ENCODE measurements around the gene RTL10.

DNA sequence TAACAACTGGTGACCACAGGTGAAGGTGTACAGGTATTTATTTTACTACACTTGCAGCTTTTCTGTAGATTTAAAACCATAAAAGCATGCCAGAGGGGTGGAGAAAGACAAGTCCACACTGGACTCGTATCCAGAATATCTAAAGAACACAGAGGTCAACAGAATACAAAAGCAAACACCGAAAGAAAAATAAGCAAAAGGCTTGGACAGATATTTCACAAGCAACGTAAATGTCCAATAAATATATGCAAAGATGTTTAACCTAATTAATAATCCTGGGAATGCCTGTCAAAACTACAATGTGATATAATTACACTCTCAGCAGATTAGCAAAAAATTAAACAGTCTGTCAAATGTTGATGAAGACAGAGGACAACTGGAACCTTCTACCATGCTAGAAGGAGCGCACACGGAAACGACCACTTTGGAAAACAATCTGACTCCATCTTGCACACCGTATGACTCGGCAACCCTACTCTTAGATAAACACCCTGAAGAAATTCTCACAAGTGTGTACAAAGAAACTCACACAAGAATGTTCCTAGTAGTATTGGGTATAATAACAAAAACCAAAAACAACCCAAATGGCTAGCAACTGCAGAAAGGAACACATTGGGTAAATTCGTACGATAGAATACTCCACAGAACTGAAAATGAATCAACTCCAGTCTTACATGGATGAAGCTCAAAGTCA, 27.2 kb downstream of the RTL10 start:
- TF ChIP-seq, protein P1, sequence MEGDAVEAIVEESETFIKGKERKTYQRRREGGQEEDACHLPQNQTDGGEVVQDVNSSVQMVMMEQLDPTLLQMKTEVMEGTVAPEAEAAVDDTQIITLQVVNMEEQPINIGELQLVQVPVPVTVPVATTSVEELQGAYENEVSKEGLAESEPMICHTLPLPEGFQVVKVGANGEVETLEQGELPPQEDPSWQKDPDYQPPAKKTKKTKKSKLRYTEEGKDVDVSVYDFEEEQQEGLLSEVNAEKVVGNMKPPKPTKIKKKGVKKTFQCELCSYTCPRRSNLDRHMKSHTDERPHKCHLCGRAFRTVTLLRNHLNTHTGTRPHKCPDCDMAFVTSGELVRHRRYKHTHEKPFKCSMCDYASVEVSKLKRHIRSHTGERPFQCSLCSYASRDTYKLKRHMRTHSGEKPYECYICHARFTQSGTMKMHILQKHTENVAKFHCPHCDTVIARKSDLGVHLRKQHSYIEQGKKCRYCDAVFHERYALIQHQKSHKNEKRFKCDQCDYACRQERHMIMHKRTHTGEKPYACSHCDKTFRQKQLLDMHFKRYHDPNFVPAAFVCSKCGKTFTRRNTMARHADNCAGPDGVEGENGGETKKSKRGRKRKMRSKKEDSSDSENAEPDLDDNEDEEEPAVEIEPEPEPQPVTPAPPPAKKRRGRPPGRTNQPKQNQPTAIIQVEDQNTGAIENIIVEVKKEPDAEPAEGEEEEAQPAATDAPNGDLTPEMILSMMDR (IDR thresholded peaks at IDR 0.05; ENCODE audit: poor library complexity) = no peak
- TF ChIP-seq EZH2phosphoT487 (IDR thresholded peaks at IDR 0.05; ENCODE audit: low read depth, severe bottlenecking, unreplicated experiment) = no peak
- no peak for TF ChIP-seq EZH2 (IDR thresholded peaks at IDR 0.05; ENCODE audit: borderline replicate concordance)
